Measurements from ENCODE around the gene MTFP1.
"Not testable (repeated sequence)": the region's sequence is repeated elsewhere in the genome, so short reads cannot be mapped to it uniquely, and the experiment has no call there.

Gene MTFP1

GRCh38 chr22:30457981-30458380 lies 32.4 kb downstream of the MTFP1 start:
- no peak for DNase-seq

GRCh38 chr22:30459181-30460052 lies 33.8 kb downstream of the MTFP1 start:
- no peak for DNase-seq

- no peak for DNase-seq
These were observed 34.6 kb downstream of the MTFP1 start for GRCh38 chr22:30460147-30460546.

GRCh38 chr22:30460555-30460954 lies 35.0 kb downstream of the MTFP1 start:
- not testable (repeated sequence) for DNase-seq

GRCh38 chr22:30469165-30469564 lies 43.6 kb downstream of the MTFP1 start:
- no peak for DNase-seq

GRCh38 chr22:30470655-30471054 lies 45.1 kb downstream of the MTFP1 start:
- no peak for DNase-seq

- DNase-seq = no peak
These were observed 46.2 kb downstream of the MTFP1 start, which contains the start of gene SEC14L3 for GRCh38 chr22:30471616-30472318. SEC14L3 (minus strand) TSS chr22:30472017; CDS start chr22:30471958, 59 bp downstream.

- no peak for DNase-seq
These were observed 47.6 kb downstream of the MTFP1 start for GRCh38 chr22:30472994-30473720.

GRCh38 chr22:30474121-30474520 lies 48.6 kb downstream of the MTFP1 start:
- no peak for DNase-seq

- no peak for DNase-seq
These were observed 49.3 kb downstream of the MTFP1 start for GRCh38 chr22:30474683-30475424.
